HCT116 (cell line): ENCODE measurements around the gene AGPS.

Experiments
- CTCF ChIP-seq, 3 experiments: fragments of 200-600 bp in 1 of 3; sonication (generic) in 1 of 3; IDR thresholded peaks in 2 of 3; conservative IDR thresholded peaks in 1 of 3; 2 replicates each; pipeline ENCODE4 v1.5.1; 2012 to 2017; ENCODE audit warnings: low read depth in 2 of 3, low read length in 2 of 3, antibody characterized with exemption in 1 of 3, borderline replicate concordance in 1 of 3, control low read depth in 1 of 3, mild to moderate bottlenecking in 1 of 3, mixed read lengths in 1 of 3, mixed run types in 1 of 3, moderate library complexity in 1 of 3; ENCODE audit not compliant: insufficient read depth in 1 of 3
- EZH2 ChIP-seq: fragments of 200-600 bp; sonication (generic); IDR thresholded peaks from 2 replicates; pipeline ENCODE4 v1.6.1; 2017; ENCODE audit warnings: antibody characterized with exemption, mixed run types
- POLR2A ChIP-seq: IDR thresholded peaks from 2 replicates; pipeline ENCODE4 v1.7.0; 2011; ENCODE audit warnings: borderline replicate concordance; ENCODE audit not compliant: insufficient read depth, insufficient read length; ENCODE audit errors: extremely low read depth
- POLR2AphosphoS5 ChIP-seq: IDR thresholded peaks from 2 replicates; pipeline ENCODE4 v1.6.1; 2011; ENCODE audit warnings: mild to moderate bottlenecking, low read depth, low read length, moderate library complexity
- SIN3A ChIP-seq: IDR thresholded peaks from 2 replicates; pipeline ENCODE4 v1.6.1; 2012; ENCODE audit warnings: low read depth
- SP1 ChIP-seq: IDR thresholded peaks from 2 replicates; pipeline ENCODE4 v1.6.1; 2012; ENCODE audit warnings: low read depth

- TF ChIP-seq CTCF (IDR thresholded peaks at IDR 0.05 in 2 of 3, conservative IDR thresholded peaks at IDR 0.05 in 1 of 3; ENCODE audit: borderline replicate concordance in 1 of 3, insufficient read depth in 1 of 3, low read depth in 2 of 3, low read length in 2 of 3) (no peak), POLR2A (no peak), SP1 (no peak), EZH2 (no peak), POLR2AphosphoS5 (no peak), SIN3A (no peak)
These were observed 132.9 kb downstream of the AGPS start for GRCh38 chr2:177525351-177525924.
